ENCODE results near the gene KCTD1. TPM values are rescaled to one million over a fixed set of nuclear protein-coding genes. Genes with fewer than 3 reads are reported as not detected.

KCTD1 gene
- total and polyA plus RNA-seq, 8 donors = 4.3 to 16.8 (median 8.1) TPM

GRCh38 chr18:26476697-26477096 is 71.7 kb downstream of the KCTD1 start:
- no peak for TF ChIP-seq CTCF (IDR thresholded peaks at IDR 0.05)
- DNase-seq (no peak), ATAC-seq (no peak), FAIRE-seq (no peak)
- H3K9me3 ChIP-seq = no peaks in the 10 kb centered on the region
- H3K27me3 ChIP-seq = no peaks in the 10 kb centered on the region
- no peak overlapping the region for H3K4me3 ChIP-seq
- 90 to 94% methylated on average over 8 of the region's 8 CpGs for WGBS, 2 donors
- H3K36me3 ChIP-seq = peaks cover 0 to 4% (median 0%) of the 10 kb centered on the region in 3 donors
- intact Hi-C loops (cut with DNase I) = no loop called here
- no peak overlapping the region for H3K27ac ChIP-seq
- H3K4me1 ChIP-seq = peaks cover 0 to 3% (median 0%) of the 10 kb centered on the region in 3 donors

GRCh38 chr18:26474542-26474941 is 73.8 kb downstream of the KCTD1 start:
- no peak for TF ChIP-seq CTCF (IDR thresholded peaks at IDR 0.05)
- Histone ChIP-seq H3K9me3 (no peaks in the 10 kb centered on the region), H3K4me1 (no peaks in the 10 kb centered on the region), H3K4me3 (no peak overlapping the region), H3K27me3 (no peaks in the 10 kb centered on the region), H3K36me3 (peaks cover 0 to 4% (median 0%) of the 10 kb centered on the region in 3 donors), H3K27ac (no peak overlapping the region)
- 72 to 94% methylated on average over 1 of the region's 1 CpG for whole genome bisulfite sequencing, 2 donors
- no peak for FAIRE-seq
- ATAC-seq = no peak
- intact Hi-C loops (cut with DNase I) = no loop called here
- DNase-seq = no peak

- FAIRE-seq (no peak), ATAC-seq (no peak), DNase-seq (no peak)
- Histone ChIP-seq H3K27me3 (no peaks in the 10 kb centered on the region), H3K36me3 (peaks cover 0 to 4% (median 0%) of the 10 kb centered on the region in 3 donors), H3K4me1 (no peaks in the 10 kb centered on the region), H3K27ac (no peak overlapping the region), H3K9me3 (no peaks in the 10 kb centered on the region), H3K4me3 (no peak overlapping the region)
- no peak for TF ChIP-seq CTCF (IDR thresholded peaks at IDR 0.05)
- intact Hi-C loops (cut with DNase I) = no loop called here
- WGBS, 2 donors = 93 to 98% methylated on average over 4 of the region's 4 CpGs
Observed at GRCh38 chr18:26473672-26474071, 74.7 kb downstream of the KCTD1 start.

- ATAC-seq (no peak), DNase-seq (no peak), FAIRE-seq (no peak)
- no peak for TF ChIP-seq CTCF (IDR thresholded peaks at IDR 0.05)
- no peak overlapping the region for H3K27ac ChIP-seq
- intact Hi-C loops (cut with DNase I) = no loop called here
- H3K4me1 ChIP-seq = no peaks in the 10 kb centered on the region
- 93 to 94% methylated on average over 9 of the region's 9 CpGs for WGBS, 2 donors
- H3K36me3 ChIP-seq = peaks cover 0 to 4% (median 0%) of the 10 kb centered on the region in 3 donors
- no peak overlapping the region for H3K4me3 ChIP-seq
- no peaks in the 10 kb centered on the region for H3K9me3 ChIP-seq
- H3K27me3 ChIP-seq = no peaks in the 10 kb centered on the region
Observed at GRCh38 chr18:26471826-26472225, 76.5 kb downstream of the KCTD1 start.

- peaks cover 0 to 4% (median 0%) of the 10 kb centered on the region in 3 donors for H3K36me3 ChIP-seq
- DNase-seq (no peak), FAIRE-seq (no peak), ATAC-seq (no peak)
- no peak for TF ChIP-seq CTCF (IDR thresholded peaks at IDR 0.05)
- intact Hi-C loops (cut with DNase I) = no loop called here
- no peak overlapping the region for H3K27ac ChIP-seq
- H3K4me3 ChIP-seq = no peak overlapping the region
- no peaks in the 10 kb centered on the region for H3K4me1 ChIP-seq
- no peaks in the 10 kb centered on the region for H3K27me3 ChIP-seq
- WGBS, 2 donors = 75 to 77% methylated on average over 9 of the region's 9 CpGs
- H3K9me3 ChIP-seq = no peaks in the 10 kb centered on the region
Observed at GRCh38 chr18:26471027-26471426, 77.3 kb downstream of the KCTD1 start.

Data from pancreas (tissue), 10 donors.